ENCODE data around the gene RFXAP. TPM values are rescaled to one million over a fixed set of nuclear protein-coding genes. Genes with fewer than 3 reads are reported as not detected.

RFXAP gene
- total and polyA plus RNA-seq, 2 of the 4 experiments (the other 2 are of a cell fraction) = 0.54 to 2.7 TPM

GRCh38 chr13:36839981-36840380 is 21.0 kb downstream of the RFXAP start:
- Histone ChIP-seq H3K27me3 (ENCODE audit: control insufficient read depth, insufficient read depth, low read length) (no peaks in the 10 kb centered on the region), H3K27ac (ENCODE audit: insufficient read depth, low read length) (no peak overlapping the region), H2BK120ac (ENCODE audit: low read depth, low read length) (no peak overlapping the region), H3K23ac (ENCODE audit: low read depth, low read length) (no peak overlapping the region), H3K4ac (ENCODE audit: low read depth, low read length) (no peak overlapping the region), H2AK5ac (ENCODE audit: low read depth, low read length) (no peak overlapping the region), H2AK9ac (replicated peaks; ENCODE audit: low read depth, low read length, poor library complexity) (no peak overlapping the region), H3K36me3 (ENCODE audit: control insufficient read depth, insufficient read depth, low read length) (peaks cover 3% of the 10 kb centered on the region; the same call in 1 of the 2 replicates), H4K5ac (ENCODE audit: low read depth, low read length) (no peak overlapping the region), H3K14ac (replicated peaks; ENCODE audit: low read depth, low read length) (no peak overlapping the region), H4K8ac (ENCODE audit: low read depth in 2 of 2, low read length in 2 of 2) (no peak overlapping the region), H2BK15ac (ENCODE audit: low read depth, low read length) (no peak overlapping the region), H3K4me2 (ENCODE audit: low read depth, low read length) (no peak overlapping the region), H3K79me1 (ENCODE audit: low read depth in 1 of 2, low read length in 2 of 2) (peaks cover 0 to 7% of the 10 kb centered on the region in 2 experiments; a peak in 2 of 4 replicates), H2BK5ac (ENCODE audit: low read depth, low read length, poor library complexity, severe bottlenecking) (no peak overlapping the region), H2BK20ac (ENCODE audit: low read depth, low read length) (no peak overlapping the region), H4K20me1 (ENCODE audit: insufficient read depth, low read length) (no peaks in the 10 kb centered on the region), H3K56ac (ENCODE audit: extremely low read depth, insufficient read depth, low read length) (no peak overlapping the region), H3K4me1 (ENCODE audit: control insufficient read depth, insufficient read depth, low read length) (0 out of 2 replicates have a peak, but pooled peaks cover under 1% of the 10 kb centered on the region), H3K4me3 (ENCODE audit: insufficient read depth, low read depth, low read length) (no peak overlapping the region), H3K9me3 (ENCODE audit: control insufficient read depth, insufficient read depth, low read length) (no peaks in the 10 kb centered on the region), H2AFZ (replicated peaks; ENCODE audit: low read length, poor library complexity) (no peak overlapping the region), H3K9ac (ENCODE audit: low read depth, low read length) (no peak overlapping the region), H3K18ac (ENCODE audit: low read depth, low read length) (no peak overlapping the region), H3K9me1 (ENCODE audit: insufficient read depth, low read length) (peaks cover 6% of the 10 kb centered on the region; the same call in 1 of the 2 replicates), H4K91ac (ENCODE audit: insufficient read depth, low read depth, low read length) (no peak overlapping the region)
- ChIA-PET POLR2A (ENCODE audit: unreplicated experiment) (no interaction called here), CTCF (interaction anchor here (0.6 kb wide), 1 partner anchor 8 kb away, joined by 7 read pairs; no protein-coding TSS in a partner anchor)
- dilution Hi-C loops (cut with HindIII; ENCODE audit: low sequenced_read_pairs, unreplicated experiment) = no loop called here
- BruUV-seq (replicated peaks) = no TSS peak
- intact Hi-C loops (cut with micrococcal nuclease) = loop anchor here (2.0 kb wide), 2 partner anchors 419 to 557 kb away; no protein-coding TSS in a partner anchor
- DNase-seq = no peak
- WGBS, 2 experiments (ENCODE audit: extremely low coverage in 2 of 2, insufficient read length in 1 of 2) = 88% methylated on average over 1 of the region's 12 CpGs; no CpG with 5 or more reads in 1 of the 2 experiments
- in situ Hi-C loops (cut with MboI; ENCODE audit: low sequenced_read_pairs) = loop anchor here (25.0 kb wide), 1 partner anchor 772 kb away; no protein-coding TSS in a partner anchor
- no peak for ATAC-seq (ENCODE audit: low read depth)
- TF ChIP-seq CEBPB (IDR thresholded peaks at IDR 0.05; ENCODE audit: low read depth, low read length) (no peak), CTCF (conservative IDR thresholded peaks at IDR 0.05; ENCODE audit: low read depth, low read length) (no peak), MXI1 (IDR thresholded peaks at IDR 0.05; ENCODE audit: borderline replicate concordance, low read depth, low read length) (no peak), NFE2L2 (IDR thresholded peaks at IDR 0.05; ENCODE audit: low read depth, low read length) (no peak), MAZ (IDR thresholded peaks at IDR 0.05; ENCODE audit: borderline replicate concordance, low read depth, low read length) (no peak), RCOR1 (IDR thresholded peaks at IDR 0.05; ENCODE audit: insufficient replicate concordance, low read length) (no peak), FOS (IDR thresholded peaks at IDR 0.05; ENCODE audit: low read depth, low read length) (no peak), SMC3 (IDR thresholded peaks at IDR 0.05; ENCODE audit: low read depth, low read length) (no peak), USF2 (IDR thresholded peaks at IDR 0.05; ENCODE audit: low read depth, low read length) (no peak), POLR2A (IDR thresholded peaks at IDR 0.05; ENCODE audit: low read depth, low read length) (no peak), ELK1 (IDR thresholded peaks at IDR 0.05; ENCODE audit: borderline replicate concordance, low read depth, low read length) (no peak), MAFK (IDR thresholded peaks at IDR 0.05; ENCODE audit: low read depth, low read length) (no peak), RFX5 (IDR thresholded peaks at IDR 0.05; ENCODE audit: low read depth, low read length) (no peak), CHD1 (IDR thresholded peaks at IDR 0.05; ENCODE audit: low read depth, low read length) (no peak)

Measured in IMR-90 (cell line).